Chondrocyte (in vitro differentiated cells): ENCODE measurements around the gene ADAMTS7. TPM values are rescaled to one million over a fixed set of nuclear protein-coding genes. Genes with fewer than 3 reads are reported as not detected.
"Not testable (repeated sequence)": the region's sequence is repeated elsewhere in the genome, so short reads cannot be mapped to it uniquely, and the experiment has no call there.

Experiments used
- DNase-seq: peaks from one replicate; pipeline ENCODE4 v3.0.0; 2021; ENCODE audit warnings: mixed read lengths, low spot score
- H3K27ac Mint-ChIP-seq: one replicate; pipeline ENCODE4 v1.8.0; 2021; ENCODE audit warnings: mild to moderate bottlenecking, moderate library complexity, mixed read lengths; ENCODE audit not compliant: unreplicated experiment
- H3K27me3 Mint-ChIP-seq: 2 replicates; pipeline ENCODE4 v1.8.0; 2021; ENCODE audit warnings: low read depth, mixed read lengths
- H3K36me3 Mint-ChIP-seq: 2 replicates; pipeline ENCODE4 v1.8.0; 2021; ENCODE audit warnings: low read depth, mixed read lengths
- H3K4me1 Mint-ChIP-seq: 2 replicates; pipeline ENCODE4 v1.8.0; 2021; ENCODE audit warnings: low read depth, mild to moderate bottlenecking, mixed read lengths
- H3K4me3 Mint-ChIP-seq: one replicate; pipeline ENCODE4 v1.8.0; 2021; ENCODE audit warnings: mild to moderate bottlenecking, moderate library complexity, mixed read lengths; ENCODE audit not compliant: unreplicated experiment
- H3K9me3 Mint-ChIP-seq: 2 replicates; pipeline ENCODE4 v1.8.0; 2021; ENCODE audit warnings: low read depth, mixed read lengths
- CTCF ChIP-seq: fragments of 200-600 bp; sonication (generic); IDR thresholded peaks from 2 replicates; pipeline ENCODE4 v1.5.0; 2021; ENCODE audit warnings: antibody characterized with exemption, mild to moderate bottlenecking, moderate library complexity
- total RNA-seq: library from RNA; stranded (reverse); gene quantifications from 3 replicates; pipeline ENCODE4 v1.2.1, GENCODE V29; 2021

The ADAMTS7 gene
- total RNA-seq, 1 donor from 2014 or later, result 111 TPM

- not testable (repeated sequence) for H3K27ac Mint-ChIP-seq, H3K27me3 Mint-ChIP-seq, H3K9me3 Mint-ChIP-seq, H3K4me3 Mint-ChIP-seq, DNase-seq, H3K4me1 Mint-ChIP-seq
- H3K36me3 Mint-ChIP-seq, result peaks cover 19% of the 10 kb centered on the region
Measured at GRCh38 chr15:78776046-78776925, 35.0 kb downstream of the ADAMTS7 start.

GRCh38 chr15:78775472-78775871, 35.8 kb downstream of the ADAMTS7 start:
- TF ChIP-seq CTCF, result no peak

GRCh38 chr15:78774451-78774990, 36.7 kb downstream of the ADAMTS7 start:
- H3K27me3 Mint-ChIP-seq, H3K4me1 Mint-ChIP-seq, DNase-seq, H3K27ac Mint-ChIP-seq, H3K4me3 Mint-ChIP-seq, H3K9me3 Mint-ChIP-seq: not testable (repeated sequence)
- H3K36me3 Mint-ChIP-seq, result peaks cover 18% of the 10 kb centered on the region

More at GRCh38 chr15:78775472-78775871, 35.8 kb downstream of the ADAMTS7 start:
- Mint-ChIP-seq H3K27ac (no peak overlapping the region), H3K4me3 (no peak overlapping the region), H3K36me3 (peaks cover 18% of the 10 kb centered on the region), H3K27me3 (no peaks in the 10 kb centered on the region), H3K4me1 (peaks cover 2% of the 10 kb centered on the region), H3K9me3 (no peaks in the 10 kb centered on the region)
- DNase-seq, result no peak

GRCh38 chr15:78773765-78774450, 37.4 kb downstream of the ADAMTS7 start:
- not testable (repeated sequence) for H3K4me3 Mint-ChIP-seq, DNase-seq, H3K27me3 Mint-ChIP-seq, H3K27ac Mint-ChIP-seq, H3K9me3 Mint-ChIP-seq, H3K4me1 Mint-ChIP-seq
- peaks cover 18% of the 10 kb centered on the region for H3K36me3 Mint-ChIP-seq

GRCh38 chr15:78772738-78773137, 38.5 kb downstream of the ADAMTS7 start:
- no peak for TF ChIP-seq CTCF
- H3K27ac Mint-ChIP-seq, result no peak overlapping the region
- H3K9me3 Mint-ChIP-seq, result no peaks in the 10 kb centered on the region
- peaks cover 2% of the 10 kb centered on the region for H3K4me1 Mint-ChIP-seq
- no peak overlapping the region for H3K4me3 Mint-ChIP-seq
- H3K27me3 Mint-ChIP-seq, result no peaks in the 10 kb centered on the region
- peak; percentile 63 for DNase-seq
- peaks cover 9% of the 10 kb centered on the region for H3K36me3 Mint-ChIP-seq

- not testable (repeated sequence) for H3K9me3 Mint-ChIP-seq, H3K27ac Mint-ChIP-seq, H3K4me3 Mint-ChIP-seq, H3K4me1 Mint-ChIP-seq, H3K27me3 Mint-ChIP-seq
- DNase-seq, result peak; percentile 66
- H3K36me3 Mint-ChIP-seq, result peaks cover 11% of the 10 kb centered on the region
Measured at GRCh38 chr15:78771436-78772000, 39.7 kb downstream of the ADAMTS7 start.

- DNase-seq, result peak; percentile 85
- H3K4me1 Mint-ChIP-seq, H3K27ac Mint-ChIP-seq, H3K4me3 Mint-ChIP-seq, H3K9me3 Mint-ChIP-seq, H3K27me3 Mint-ChIP-seq: not testable (repeated sequence)
- H3K36me3 Mint-ChIP-seq, result peaks cover 11% of the 10 kb centered on the region
Measured at GRCh38 chr15:78771020-78771419, 40.2 kb downstream of the ADAMTS7 start.

GRCh38 chr15:78769473-78770225, 41.6 kb downstream of the ADAMTS7 start:
- H3K27me3 Mint-ChIP-seq, H3K4me3 Mint-ChIP-seq, H3K9me3 Mint-ChIP-seq, H3K4me1 Mint-ChIP-seq, H3K27ac Mint-ChIP-seq: not testable (repeated sequence)
- peaks cover 11% of the 10 kb centered on the region for H3K36me3 Mint-ChIP-seq
- DNase-seq, result peak; percentile 36
